ENCODE measurements around the gene ALDH1A2. TPM values are rescaled to one million over a fixed set of nuclear protein-coding genes. Genes with fewer than 3 reads are reported as not detected.

ALDH1A2 gene
- total and polyA plus RNA-seq, 4 donors: 3.8 to 15.1 (median 8.0) TPM

DNA sequence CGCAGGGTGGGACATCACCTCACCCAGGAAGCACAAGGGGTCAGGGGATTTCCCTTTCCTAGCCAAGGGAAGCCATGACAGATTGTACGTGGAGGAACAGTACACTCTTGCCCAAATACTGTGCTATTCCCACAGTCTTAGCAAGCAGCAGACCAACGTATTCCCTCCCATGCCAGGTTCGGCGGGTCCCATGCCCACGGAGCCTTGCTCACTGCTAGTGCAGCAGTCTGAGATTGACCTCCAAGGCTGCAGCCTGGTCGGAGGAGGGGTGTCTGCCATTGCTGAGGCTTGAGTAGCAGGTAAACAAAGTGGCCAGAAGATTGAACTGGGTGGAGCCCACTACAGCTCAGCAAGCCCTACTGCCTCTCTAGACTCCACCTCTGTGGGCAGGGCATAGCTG lies 39.0 kb downstream of the ALDH1A2 start:
- intact Hi-C loops (cut with DNase I): no loop called here
- Histone ChIP-seq H3K36me3 (ENCODE audit: control insufficient read depth in 1 of 2, insufficient read depth in 2 of 2, low read length in 1 of 2) (no peaks in the 10 kb centered on the region), H3K9me3 (ENCODE audit: control insufficient read depth, low read length) (peaks cover 8% of the 10 kb centered on the region), H3K4me1 (ENCODE audit: control insufficient read depth in 1 of 2, insufficient read depth in 2 of 2, low read length in 2 of 2) (no peaks in the 10 kb centered on the region), H3K27me3 (ENCODE audit: control insufficient read depth in 1 of 2, insufficient read depth in 2 of 2, low read length in 1 of 2) (no peaks in the 10 kb centered on the region), H3K27ac (ENCODE audit: low read depth in 1 of 2, low read length in 2 of 2) (no peak overlapping the region), H3K4me3 (ENCODE audit: low read length in 2 of 2) (no peak overlapping the region)
- 92 to 93% methylated on average over 7 of the region's 7 CpGs for whole genome bisulfite sequencing, 2 donors
- no peak for DNase-seq
- no peak for ATAC-seq (ENCODE audit: low FRiP score)

GRCh38 chr15:58026051-58026450 lies 39.5 kb downstream of the ALDH1A2 start:
- H3K4me1 ChIP-seq (ENCODE audit: control insufficient read depth in 1 of 2, insufficient read depth in 2 of 2, low read length in 2 of 2): no peaks in the 10 kb centered on the region
- no peaks in the 10 kb centered on the region for H3K36me3 ChIP-seq (ENCODE audit: control insufficient read depth in 1 of 2, insufficient read depth in 2 of 2, low read length in 1 of 2)
- 94 to 100% methylated on average over 1 of the region's 1 CpG for WGBS, 2 donors
- ATAC-seq (ENCODE audit: low FRiP score) (no peak), DNase-seq (no peak)
- no peaks in the 10 kb centered on the region for H3K27me3 ChIP-seq (ENCODE audit: control insufficient read depth in 1 of 2, insufficient read depth in 2 of 2, low read length in 1 of 2)
- H3K4me3 ChIP-seq (ENCODE audit: low read length in 2 of 2): no peak overlapping the region
- H3K27ac ChIP-seq (ENCODE audit: low read depth in 1 of 2, low read length in 2 of 2): no peak overlapping the region
- intact Hi-C loops (cut with DNase I): no loop called here
- peaks cover 8% of the 10 kb centered on the region for H3K9me3 ChIP-seq (ENCODE audit: control insufficient read depth, low read length)

DNA sequence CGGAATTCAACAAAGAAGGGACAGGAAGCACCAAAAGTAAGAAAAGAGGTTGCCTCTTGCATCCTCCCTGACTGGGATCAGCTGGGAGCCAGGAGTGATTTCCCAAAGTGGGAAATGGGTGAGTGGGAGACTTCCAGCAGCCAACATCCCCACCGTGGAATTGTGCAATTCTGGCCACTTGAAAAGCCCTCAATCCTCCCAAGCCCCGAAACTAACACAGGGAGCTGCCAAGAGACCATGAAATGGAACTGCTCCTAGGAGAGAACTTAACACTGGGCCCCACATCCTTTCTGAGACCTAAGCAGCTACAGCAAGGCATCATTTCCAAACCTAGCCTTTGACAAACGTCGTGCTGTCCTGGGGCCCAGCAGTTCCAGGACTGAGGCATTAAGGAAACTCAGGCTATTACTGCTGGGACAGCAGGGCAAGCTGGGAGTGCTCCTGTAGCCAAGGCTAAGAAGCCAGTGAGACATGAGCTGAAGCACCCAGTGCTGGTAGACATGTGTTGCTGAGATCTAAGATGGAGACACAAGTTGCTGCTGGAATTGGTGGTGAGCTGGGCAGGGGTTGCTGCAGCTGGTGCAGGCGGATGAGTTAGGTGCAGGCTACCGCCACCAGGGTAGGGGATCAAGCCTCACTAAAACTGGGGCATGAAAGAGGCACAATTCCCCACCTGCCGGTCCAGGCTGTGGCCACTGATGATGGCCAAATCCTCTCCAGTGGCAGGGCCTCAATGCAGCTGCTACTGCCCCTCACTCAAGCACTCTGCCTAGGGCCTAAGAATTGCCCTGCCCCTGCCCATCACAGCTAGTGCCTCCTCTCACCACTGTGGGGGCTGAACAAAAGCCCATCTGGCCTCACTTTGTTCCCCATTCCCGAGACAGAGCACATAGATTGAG lies 43.9 kb downstream of the ALDH1A2 start:
- Histone ChIP-seq H3K27ac (ENCODE audit: low read depth in 1 of 2, low read length in 2 of 2) (no peak overlapping the region), H3K27me3 (ENCODE audit: control insufficient read depth in 1 of 2, insufficient read depth in 2 of 2, low read length in 1 of 2) (no peaks in the 10 kb centered on the region), H3K4me3 (ENCODE audit: low read length in 2 of 2) (no peak overlapping the region), H3K36me3 (ENCODE audit: control insufficient read depth in 1 of 2, insufficient read depth in 2 of 2, low read length in 1 of 2) (no peaks in the 10 kb centered on the region), H3K4me1 (ENCODE audit: control insufficient read depth in 1 of 2, insufficient read depth in 2 of 2, low read length in 2 of 2) (no peaks in the 10 kb centered on the region), H3K9me3 (ENCODE audit: control insufficient read depth, low read length) (peaks cover 7% of the 10 kb centered on the region)
- intact Hi-C loops (cut with DNase I): no loop called here
- 82 to 84% methylated on average over 9 of the region's 9 CpGs for WGBS, 2 donors
- ATAC-seq (ENCODE audit: low FRiP score): no peak
- DNase-seq: no peak

DNA sequence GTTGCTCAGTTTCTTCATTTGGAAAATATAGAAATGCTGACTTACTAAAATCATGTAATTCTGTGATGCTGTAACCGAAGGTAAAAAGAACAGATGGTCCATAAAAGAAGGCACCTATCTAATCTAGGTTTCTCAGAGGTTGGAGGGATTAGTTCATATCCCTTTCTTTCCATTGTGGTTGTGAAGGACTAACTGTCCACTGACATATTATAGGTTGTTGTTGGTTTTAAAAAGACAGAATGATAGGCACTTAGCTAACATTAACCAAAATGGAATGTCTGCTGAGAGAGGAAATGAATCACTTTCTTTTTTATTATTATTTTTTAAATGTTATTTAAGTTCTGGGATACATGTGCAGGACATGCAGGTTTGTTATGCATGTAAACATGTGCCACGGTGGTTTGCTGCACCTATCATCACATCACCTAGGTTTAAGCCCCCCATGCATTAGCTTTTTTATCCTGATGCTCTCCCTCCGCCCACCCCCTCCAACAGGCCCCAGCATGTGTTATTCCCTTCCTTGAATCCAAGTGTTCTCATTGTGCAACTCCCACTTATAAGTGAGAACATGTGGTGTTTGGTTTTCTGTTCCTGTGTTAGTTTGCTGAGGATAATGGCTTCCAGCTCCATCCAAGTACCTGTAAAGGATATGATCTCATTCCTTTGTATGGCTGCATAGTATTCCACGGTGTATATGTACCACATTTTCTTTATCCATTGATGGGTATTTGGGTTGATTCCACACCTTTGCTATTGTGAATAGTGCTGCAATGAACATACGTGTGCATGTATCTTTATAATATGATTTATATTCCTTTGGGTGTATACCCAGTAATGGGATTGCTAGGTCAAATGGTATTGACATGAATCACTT lies 45.8 kb downstream of the ALDH1A2 start:
- H3K4me1 ChIP-seq (ENCODE audit: control insufficient read depth in 1 of 2, insufficient read depth in 2 of 2, low read length in 2 of 2): no peaks in the 10 kb centered on the region
- 73 to 75% methylated on average over 5 of the region's 5 CpGs for WGBS, 2 donors
- ATAC-seq (ENCODE audit: low FRiP score): no peak
- no peak overlapping the region for H3K4me3 ChIP-seq (ENCODE audit: low read length in 2 of 2)
- intact Hi-C loops (cut with DNase I): no loop called here
- no peaks in the 10 kb centered on the region for H3K27me3 ChIP-seq (ENCODE audit: control insufficient read depth in 1 of 2, insufficient read depth in 2 of 2, low read length in 1 of 2)
- no peaks in the 10 kb centered on the region for H3K36me3 ChIP-seq (ENCODE audit: control insufficient read depth in 1 of 2, insufficient read depth in 2 of 2, low read length in 1 of 2)
- H3K9me3 ChIP-seq (ENCODE audit: control insufficient read depth, low read length): no peaks in the 10 kb centered on the region
- no peak overlapping the region for H3K27ac ChIP-seq (ENCODE audit: low read depth in 1 of 2, low read length in 2 of 2)
- no peak for DNase-seq

DNA sequence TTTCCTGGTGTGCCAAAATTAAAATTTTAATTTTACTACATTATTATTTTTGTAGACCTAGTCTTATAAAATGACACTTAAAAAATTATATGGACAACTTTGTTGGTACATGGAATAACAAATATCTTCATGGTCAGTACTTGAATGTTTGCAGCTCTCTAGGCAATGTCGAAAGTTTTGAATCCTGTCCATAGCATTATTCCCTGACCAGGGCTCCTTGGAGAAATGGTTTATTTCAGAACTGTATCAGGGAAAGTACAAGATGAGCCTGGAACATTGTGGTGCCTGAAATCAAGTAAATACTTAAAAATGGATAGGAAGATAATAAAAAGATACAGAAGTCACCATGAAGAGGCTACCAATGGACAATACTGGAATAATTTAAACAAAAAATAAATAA lies 47.6 kb downstream of the ALDH1A2 start:
- 86 to 87% methylated on average over 1 of the region's 1 CpG for WGBS, 2 donors
- ATAC-seq (ENCODE audit: low FRiP score) (no peak), DNase-seq (no peak)
- Histone ChIP-seq H3K27ac (ENCODE audit: low read depth in 1 of 2, low read length in 2 of 2) (no peak overlapping the region), H3K36me3 (ENCODE audit: control insufficient read depth in 1 of 2, insufficient read depth in 2 of 2, low read length in 1 of 2) (no peaks in the 10 kb centered on the region), H3K9me3 (ENCODE audit: control insufficient read depth, low read length) (no peaks in the 10 kb centered on the region), H3K27me3 (ENCODE audit: control insufficient read depth in 1 of 2, insufficient read depth in 2 of 2, low read length in 1 of 2) (peaks cover 0 to 1% of the 10 kb centered on the region in 2 donors), H3K4me3 (ENCODE audit: low read length in 2 of 2) (no peak overlapping the region), H3K4me1 (ENCODE audit: control insufficient read depth in 1 of 2, insufficient read depth in 2 of 2, low read length in 2 of 2) (no peaks in the 10 kb centered on the region)
- intact Hi-C loops (cut with DNase I): no loop called here

DNA sequence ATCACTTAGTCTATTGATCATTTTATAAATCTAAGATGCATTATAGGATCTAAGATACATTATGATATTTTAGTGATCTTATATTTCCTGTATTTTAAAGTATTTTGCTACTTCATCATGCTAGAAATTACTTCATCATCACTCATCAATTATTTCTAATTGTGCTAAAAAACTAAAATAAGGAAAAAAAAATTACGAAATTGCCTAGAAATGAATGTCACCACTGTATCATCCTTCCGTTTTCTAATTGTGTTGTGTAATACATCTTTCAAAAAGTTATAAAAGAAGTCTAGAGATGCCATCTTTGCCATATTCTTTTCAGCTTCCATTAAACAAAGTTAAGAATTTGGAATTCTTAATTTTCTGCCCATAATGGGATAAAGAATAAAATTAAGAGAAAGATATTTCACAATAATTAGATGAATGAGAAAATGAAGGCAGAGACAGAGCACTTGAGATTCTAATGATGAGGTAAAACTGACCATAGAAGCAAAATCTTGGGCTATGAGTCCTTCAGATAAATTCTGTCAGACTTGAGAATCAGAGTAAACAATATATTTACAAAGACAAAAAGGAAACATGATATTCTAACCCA lies 48.8 kb downstream of the ALDH1A2 start:
- no peaks in the 10 kb centered on the region for H3K9me3 ChIP-seq (ENCODE audit: control insufficient read depth, low read length)
- ATAC-seq (ENCODE audit: low FRiP score) (no peak), DNase-seq (no peak)
- no peak overlapping the region for H3K27ac ChIP-seq (ENCODE audit: low read depth in 1 of 2, low read length in 2 of 2)
- H3K27me3 ChIP-seq (ENCODE audit: control insufficient read depth in 1 of 2, insufficient read depth in 2 of 2, low read length in 1 of 2): peaks cover 0 to 1% of the 10 kb centered on the region in 2 donors
- WGBS, 2 donors: 74 to 77% methylated on average over 2 of the region's 2 CpGs
- no peaks in the 10 kb centered on the region for H3K4me1 ChIP-seq (ENCODE audit: control insufficient read depth in 1 of 2, insufficient read depth in 2 of 2, low read length in 2 of 2)
- no peak overlapping the region for H3K4me3 ChIP-seq (ENCODE audit: low read length in 2 of 2)
- intact Hi-C loops (cut with DNase I): no loop called here
- H3K36me3 ChIP-seq (ENCODE audit: control insufficient read depth in 1 of 2, insufficient read depth in 2 of 2, low read length in 1 of 2): no peaks in the 10 kb centered on the region

GRCh38 chr15:58015565-58015964 lies 49.9 kb downstream of the ALDH1A2 start:
- WGBS, 2 donors: 38 to 48% methylated on average over 1 of the region's 1 CpG
- no peaks in the 10 kb centered on the region for H3K36me3 ChIP-seq (ENCODE audit: control insufficient read depth in 1 of 2, insufficient read depth in 2 of 2, low read length in 1 of 2)
- no peaks in the 10 kb centered on the region for H3K4me1 ChIP-seq (ENCODE audit: control insufficient read depth in 1 of 2, insufficient read depth in 2 of 2, low read length in 2 of 2)
- ATAC-seq (ENCODE audit: low FRiP score): no peak
- no peak overlapping the region for H3K4me3 ChIP-seq (ENCODE audit: low read length in 2 of 2)
- peaks cover 0 to 1% of the 10 kb centered on the region in 2 donors for H3K27me3 ChIP-seq (ENCODE audit: control insufficient read depth in 1 of 2, insufficient read depth in 2 of 2, low read length in 1 of 2)
- no peak for DNase-seq
- H3K9me3 ChIP-seq (ENCODE audit: control insufficient read depth, low read length): no peaks in the 10 kb centered on the region
- intact Hi-C loops (cut with DNase I): no loop called here
- H3K27ac ChIP-seq (ENCODE audit: low read depth in 1 of 2, low read length in 2 of 2): no peak overlapping the region

DNA sequence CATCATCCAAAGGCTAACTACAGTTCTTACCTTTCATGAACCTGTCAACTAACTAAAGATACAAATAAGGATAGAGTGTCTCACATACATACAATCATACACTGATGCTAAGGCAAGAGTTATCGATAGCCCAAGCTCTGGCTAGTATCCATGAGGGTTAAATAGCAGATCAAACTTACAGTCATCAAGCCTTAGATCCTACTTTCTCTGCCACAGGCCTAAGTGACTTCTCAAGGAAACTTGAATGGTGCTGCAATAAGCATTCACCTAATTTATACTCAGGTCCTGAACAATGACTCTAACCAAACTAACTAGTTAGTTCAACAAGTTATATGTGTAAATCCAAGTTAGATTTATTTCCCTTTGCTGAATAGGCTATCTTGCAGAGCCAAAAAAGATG lies 51.0 kb downstream of the ALDH1A2 start:
- no peak overlapping the region for H3K27ac ChIP-seq (ENCODE audit: low read depth in 1 of 2, low read length in 2 of 2)
- H3K36me3 ChIP-seq (ENCODE audit: control insufficient read depth in 1 of 2, insufficient read depth in 2 of 2, low read length in 1 of 2): no peaks in the 10 kb centered on the region
- 97 to 100% methylated on average over 1 of the region's 1 CpG for WGBS, 2 donors
- ATAC-seq (ENCODE audit: low FRiP score) (no peak), DNase-seq (no peak)
- H3K27me3 ChIP-seq (ENCODE audit: control insufficient read depth in 1 of 2, insufficient read depth in 2 of 2, low read length in 1 of 2): peaks cover 0 to 1% of the 10 kb centered on the region in 2 donors
- H3K9me3 ChIP-seq (ENCODE audit: control insufficient read depth, low read length): no peaks in the 10 kb centered on the region
- H3K4me3 ChIP-seq (ENCODE audit: low read length in 2 of 2): no peak overlapping the region
- intact Hi-C loops (cut with DNase I): no loop called here
- H3K4me1 ChIP-seq (ENCODE audit: control insufficient read depth in 1 of 2, insufficient read depth in 2 of 2, low read length in 2 of 2): no peaks in the 10 kb centered on the region
